GM21367 (cell line): ENCODE results near the gene TENM4.
A peak's percentile ranks its signal among the peaks of the same experiment; 100 is the strongest.

Experiments
- ATAC-seq: cut with Tn5 transposase; IDR thresholded peaks from one replicate; pipeline ENCODE4 v1.9.1; 2021; ENCODE audit not compliant: unreplicated experiment

The TENM4 gene

DNA sequence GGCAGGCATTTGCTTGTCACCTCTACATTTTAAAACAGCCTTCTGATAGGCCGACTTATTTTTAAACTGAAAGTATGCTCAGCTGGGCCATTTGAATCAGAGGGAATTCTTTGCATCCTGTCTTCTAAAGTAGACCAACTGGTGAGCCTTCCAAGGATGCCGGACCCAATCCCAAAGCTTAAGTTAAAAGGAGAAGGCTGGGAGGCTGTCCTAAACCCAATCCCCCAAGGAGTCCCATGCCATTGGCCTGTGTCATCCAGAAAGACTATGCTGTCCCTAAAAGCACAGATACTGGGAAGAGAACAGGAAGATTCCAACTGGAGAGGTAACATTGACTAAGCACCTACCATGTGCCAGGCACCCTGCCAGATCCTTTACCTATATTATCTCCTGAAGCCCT, 18.0 kb downstream of the TENM4 start:
- ATAC-seq = no peak

DNA sequence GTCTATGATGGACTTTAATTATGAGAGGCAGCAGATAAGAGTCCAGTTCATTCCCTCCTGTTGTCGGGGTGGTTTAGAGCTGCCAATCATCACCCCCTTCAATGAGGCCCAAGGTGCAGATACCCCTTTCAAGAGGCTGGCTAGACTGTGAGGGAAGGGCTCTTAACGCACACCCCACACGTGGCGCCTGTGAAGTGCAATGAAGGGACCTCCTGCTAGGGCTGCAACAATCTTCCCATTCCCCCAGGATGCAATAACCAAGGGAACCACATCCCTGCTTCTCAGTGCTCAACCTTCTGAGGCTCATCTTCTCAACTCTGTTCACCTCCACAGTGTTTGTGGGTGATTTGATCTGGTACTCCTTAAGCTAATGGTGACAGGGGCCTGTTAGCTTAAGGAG, 19.0 kb downstream of the TENM4 start:
- no peak for ATAC-seq

DNA sequence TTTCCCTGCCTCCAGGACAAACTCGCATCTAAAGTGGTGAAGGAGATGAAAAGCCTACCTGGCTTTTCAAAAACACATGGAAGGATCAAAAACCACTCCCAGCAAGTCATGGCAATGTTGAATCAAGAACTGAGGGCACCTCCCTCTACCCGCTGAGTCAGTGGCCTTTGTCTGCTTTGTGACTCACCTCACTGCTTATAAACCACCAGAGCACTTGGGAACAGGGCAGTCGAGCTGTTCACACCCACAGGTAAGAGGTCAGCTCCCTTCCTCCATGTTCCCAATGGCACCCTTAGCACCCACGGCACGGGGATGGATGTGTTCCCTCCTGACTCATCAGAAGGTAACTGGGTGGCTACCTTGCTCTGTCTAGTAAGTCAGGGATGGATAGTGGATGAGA, 21.7 kb downstream of the TENM4 start:
- ATAC-seq = no peak

DNA sequence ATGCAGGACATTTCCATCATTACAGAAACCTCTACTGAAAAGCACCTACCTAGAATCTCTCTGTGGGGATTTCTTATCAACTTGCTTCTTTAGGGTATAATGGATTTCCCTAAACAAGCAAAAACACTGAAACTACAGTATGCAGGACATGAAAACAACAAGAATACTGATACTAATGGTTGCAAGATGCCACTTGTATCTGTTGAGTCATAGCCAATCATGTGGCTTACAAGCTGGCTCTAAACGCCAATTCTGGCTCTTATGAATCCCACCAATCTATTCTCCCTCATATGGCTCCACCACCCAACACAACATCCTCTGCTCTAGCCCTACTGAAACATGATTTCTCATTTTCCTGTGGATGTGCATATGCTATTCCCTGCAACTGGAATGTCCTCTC, 22.6 kb downstream of the TENM4 start:
- no peak for ATAC-seq

DNA sequence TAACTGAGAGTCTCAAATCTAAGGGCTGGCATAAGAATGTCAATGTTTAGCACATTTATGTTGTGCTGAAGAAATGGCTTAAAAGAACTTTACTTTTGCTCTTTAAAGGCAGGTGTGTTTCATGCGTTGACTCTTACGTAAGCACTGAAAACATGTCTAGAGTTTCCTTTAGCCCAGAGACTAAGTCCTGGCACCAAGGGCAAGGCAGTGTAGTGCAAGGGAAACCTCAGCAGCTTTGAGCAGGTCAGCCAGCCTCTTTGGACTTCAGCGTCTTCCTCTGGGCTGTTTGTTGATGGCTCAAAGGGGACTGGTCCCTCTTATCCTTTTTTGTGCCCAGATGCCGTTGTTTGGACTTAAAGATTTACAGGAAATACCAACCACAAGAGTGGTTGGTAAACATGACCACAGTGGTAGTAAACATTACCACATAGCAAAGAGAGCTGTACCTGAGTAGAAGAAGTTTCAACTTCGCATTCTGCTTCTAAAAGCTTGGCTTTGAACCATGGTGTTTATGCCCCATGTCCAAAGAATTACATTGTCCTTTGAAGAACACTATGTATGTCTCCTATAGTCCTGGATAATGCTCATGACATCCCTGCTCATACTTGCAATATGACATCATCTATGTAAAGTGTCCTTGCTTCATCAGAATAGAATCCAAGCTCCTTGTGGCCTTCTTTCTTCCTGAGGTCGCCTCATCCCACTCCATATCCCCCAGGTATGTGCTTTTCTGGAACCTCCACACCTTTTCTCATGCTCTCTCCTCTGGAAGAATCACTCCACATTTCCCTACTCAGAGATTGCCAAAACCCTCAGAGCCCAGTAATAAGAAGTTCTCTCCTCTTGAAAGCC, 23.5 kb downstream of the TENM4 start:
- no peak for ATAC-seq

DNA sequence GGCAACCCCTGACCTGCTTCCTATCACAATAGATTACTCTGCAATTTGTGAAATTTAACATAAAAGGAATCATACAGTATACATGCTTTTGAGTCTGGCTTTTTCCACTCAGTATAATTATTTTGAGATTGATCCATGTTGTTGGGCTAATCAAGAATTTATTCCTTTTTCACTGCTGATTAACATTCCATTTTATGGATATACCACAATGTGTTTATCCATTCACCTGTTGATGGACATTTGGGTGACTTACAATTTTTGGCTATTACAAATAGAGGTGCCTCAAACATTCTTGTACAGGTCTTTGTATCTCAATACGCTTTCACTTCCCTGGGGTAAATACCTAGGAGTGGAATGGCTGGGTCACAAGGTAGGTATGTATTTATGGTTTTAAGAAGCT, 24.9 kb downstream of the TENM4 start:
- no peak for ATAC-seq

DNA sequence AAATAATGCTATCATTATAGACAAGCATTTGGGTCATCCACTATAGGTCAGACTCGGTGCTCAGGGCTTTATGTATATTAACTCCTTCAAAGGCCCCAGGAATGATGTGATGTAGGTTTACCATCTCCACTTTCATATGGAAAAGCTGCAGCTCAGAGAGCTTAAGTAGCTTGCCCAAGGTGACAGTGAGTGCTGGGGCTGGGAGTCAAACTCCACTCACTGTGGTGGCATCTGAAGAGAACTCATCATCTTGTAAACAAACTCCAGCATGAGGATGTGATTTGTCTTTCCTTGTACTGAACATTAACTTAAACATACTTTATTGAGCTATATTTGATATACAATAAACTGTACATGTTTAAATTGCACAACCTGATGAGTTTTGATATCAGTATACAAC, 25.4 kb downstream of the TENM4 start:
- ATAC-seq = no peak

DNA sequence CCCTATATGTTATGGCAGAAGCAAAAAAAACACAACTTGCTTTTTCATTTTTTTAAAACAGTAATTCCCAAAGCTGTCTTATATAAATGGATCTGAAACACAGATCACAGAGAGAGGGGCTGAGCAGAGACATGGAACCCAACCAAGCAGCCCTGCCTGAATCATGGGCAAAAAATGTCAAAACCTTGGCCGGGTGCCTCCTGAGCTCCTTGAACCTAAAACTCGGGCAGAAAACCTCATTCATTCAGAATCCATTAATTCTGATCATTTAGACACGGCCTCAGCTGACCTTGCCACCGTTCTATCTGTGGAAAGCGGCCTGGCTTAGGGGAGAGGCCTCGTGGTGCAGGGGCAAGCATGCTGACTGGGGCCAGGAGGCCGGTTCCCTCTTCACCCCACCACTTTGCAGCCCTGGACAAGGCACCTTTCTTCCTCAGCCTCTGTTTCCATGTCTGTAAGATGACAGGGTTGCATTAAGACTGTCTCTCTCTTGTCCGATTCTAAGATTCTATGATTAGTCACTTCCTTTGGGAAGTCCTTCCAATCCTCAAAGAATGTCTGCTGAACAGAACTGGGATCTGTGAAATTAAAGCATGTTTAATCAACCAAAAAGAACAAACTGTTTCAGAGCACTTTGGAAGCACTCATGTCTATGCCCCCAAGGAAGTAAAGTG, 26.0 kb downstream of the TENM4 start:
- no peak for ATAC-seq

DNA sequence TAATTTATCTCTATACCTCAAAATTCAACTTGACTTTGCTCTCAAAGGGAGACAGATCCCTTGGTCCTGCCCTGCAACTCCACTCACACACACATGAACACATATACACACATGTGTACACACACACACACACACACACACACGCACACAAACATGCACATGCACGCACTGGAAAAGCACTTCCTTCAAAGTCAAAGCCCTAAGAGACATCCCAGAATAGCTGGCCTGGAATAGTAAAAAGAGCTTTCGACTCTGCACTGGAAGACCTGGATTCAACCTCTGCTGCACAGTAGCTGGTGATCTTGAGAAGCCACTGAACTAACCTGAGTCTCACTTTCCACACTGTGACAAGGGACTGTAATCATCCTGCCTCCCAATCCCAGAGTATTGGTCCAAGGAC, 26.8 kb downstream of the TENM4 start:
- no peak for ATAC-seq

DNA sequence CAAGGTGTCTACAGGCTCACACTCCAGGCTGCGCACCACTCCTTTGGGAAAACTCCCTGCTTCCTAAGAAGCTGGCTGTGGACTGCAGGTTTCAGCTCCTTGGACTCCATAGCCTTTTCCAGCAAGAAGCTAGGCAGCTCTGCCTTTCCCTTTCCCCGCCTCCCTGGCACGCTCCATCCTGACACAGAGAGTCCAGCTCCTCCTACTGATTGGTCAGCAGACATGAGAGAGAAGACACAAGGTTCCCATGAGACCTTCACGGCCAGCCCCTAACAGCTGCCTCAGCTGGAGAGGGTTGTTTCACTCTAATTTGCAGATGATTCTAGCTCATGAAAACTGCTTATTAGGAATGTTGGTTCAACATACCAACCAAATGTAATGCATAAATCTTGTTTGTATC, 27.6 kb downstream of the TENM4 start:
- no peak for ATAC-seq

DNA sequence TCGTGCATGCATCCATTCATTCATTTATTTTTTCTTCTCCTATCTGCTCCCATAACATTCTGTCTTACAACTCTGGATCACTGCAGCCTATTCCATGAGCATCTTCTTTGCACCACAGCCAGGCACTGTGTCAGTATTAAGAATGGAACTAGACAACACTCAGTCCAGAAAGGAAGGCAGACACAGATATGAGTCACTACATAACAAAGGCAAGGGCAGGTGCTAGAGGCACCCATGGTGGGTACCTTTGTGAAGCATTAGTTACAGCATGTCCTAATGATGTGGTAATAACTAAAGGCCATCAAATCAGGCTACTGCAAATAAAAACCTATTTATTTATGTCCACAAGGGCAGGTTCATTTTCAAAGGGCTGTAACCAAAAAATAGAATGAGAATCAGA, 28.1 kb downstream of the TENM4 start:
- ATAC-seq = no peak

DNA sequence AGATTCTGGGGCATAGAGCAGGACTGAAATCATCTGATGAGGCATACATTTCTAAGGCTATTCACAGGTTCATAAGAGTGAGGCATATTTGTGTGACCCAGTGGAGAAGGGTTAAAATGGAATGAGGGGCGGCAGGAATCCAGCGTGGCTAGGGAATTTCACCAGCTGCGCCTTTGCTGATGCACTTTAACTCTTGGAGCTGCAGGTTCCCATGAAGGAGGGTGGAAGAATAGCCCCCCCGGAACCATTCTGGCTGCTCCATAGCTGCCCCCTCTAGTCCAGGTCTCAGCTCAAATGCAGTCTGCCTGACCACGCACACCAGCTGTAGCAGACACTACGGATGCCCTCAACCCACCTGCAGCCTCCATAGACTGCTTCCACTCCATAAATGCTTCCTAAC, 31.5 kb downstream of the TENM4 start:
- ATAC-seq = no peak

DNA sequence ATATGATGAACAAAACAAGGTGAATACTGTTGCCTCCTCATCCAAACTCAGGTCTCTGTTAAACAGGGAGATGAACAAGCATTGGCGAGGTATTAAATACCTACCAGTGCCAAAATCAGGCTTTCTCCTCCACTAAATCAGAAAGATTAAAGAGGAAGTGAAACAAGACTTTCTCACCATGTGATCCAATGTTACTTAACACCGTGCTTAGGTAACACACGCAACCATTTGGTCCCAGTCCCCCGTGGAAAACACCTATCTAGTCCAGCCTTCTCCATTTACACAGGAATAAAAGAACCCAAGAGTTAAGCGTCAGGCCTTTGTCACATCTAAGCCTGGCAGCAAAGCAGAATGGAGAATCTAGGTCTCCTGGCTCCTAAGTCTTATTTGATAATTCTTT, 34.5 kb downstream of the TENM4 start:
- ATAC-seq = peak; percentile 90

DNA sequence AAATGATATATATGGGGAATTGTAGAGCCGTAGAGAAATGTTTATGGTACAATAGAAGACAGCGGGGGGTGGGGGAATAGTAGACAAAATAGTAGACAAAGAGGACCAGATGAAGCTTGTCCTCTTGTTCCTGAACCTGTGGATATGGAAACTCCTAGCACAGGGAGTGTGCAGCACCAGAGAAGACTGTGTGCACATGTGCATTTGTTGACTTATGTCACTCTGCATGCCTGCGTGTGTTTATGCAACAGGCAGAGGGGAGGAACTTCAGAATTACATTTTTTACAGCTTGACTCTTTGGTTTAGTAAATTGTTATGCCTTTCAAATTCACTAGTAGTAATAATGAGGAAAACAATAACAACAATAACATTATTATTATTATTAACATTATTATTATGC, 36.0 kb downstream of the TENM4 start:
- no peak for ATAC-seq

DNA sequence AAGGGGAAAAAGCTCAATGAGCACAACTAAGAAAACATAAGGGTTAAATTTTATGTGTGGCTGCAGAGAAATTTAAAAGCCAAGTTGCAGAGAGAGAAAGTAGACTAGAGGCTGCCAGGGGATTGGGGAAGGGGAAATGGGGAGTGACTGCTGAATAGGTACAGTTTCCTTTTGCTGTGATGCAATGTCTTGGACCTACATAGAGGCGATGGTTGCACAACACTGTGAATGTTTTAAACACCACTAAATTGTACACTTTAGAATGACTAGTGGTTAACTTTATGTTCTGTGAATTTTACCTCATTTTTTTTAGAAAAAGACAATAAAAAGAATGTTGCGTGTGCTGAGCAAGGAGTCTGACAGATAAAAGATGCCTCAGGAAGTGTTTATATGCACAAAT, 36.5 kb downstream of the TENM4 start:
- ATAC-seq = no peak

DNA sequence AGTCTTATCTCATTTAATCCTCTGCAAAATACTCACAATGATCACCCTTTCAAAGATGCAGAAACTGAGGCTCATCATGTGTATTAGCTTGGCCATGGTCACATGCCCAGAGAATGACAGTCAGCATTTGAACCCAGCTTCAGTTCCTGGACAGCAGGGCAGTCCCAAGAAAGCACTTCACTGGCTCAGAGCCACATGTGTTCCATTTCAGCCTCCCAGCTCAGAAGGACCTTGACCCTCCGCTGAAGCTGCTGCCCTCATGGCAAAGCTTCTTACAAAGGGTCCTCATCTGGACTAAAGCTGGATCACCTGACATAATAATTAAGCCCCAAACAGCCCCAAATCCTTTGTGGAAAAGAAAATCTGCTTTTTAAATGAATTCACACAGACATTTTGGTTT, 37.0 kb downstream of the TENM4 start:
- no peak for ATAC-seq

DNA sequence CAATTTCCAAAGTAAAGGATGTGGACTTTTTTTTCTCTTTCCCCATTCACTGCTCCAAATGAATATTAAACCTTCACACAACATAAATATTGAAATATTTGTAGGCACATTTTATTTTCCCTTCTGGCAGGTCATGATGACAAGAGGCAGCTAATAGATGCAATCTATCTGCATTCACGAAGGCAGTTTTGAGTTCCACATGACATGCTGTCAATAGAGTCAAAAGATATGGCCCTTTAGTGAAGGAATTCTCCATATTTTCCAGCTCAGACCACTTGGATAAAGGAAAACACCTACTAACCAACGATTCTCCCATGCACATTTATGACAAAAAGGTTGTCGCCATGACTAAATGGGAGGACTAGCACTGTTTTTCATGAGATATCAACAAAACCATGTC, 37.9 kb downstream of the TENM4 start:
- no peak for ATAC-seq

DNA sequence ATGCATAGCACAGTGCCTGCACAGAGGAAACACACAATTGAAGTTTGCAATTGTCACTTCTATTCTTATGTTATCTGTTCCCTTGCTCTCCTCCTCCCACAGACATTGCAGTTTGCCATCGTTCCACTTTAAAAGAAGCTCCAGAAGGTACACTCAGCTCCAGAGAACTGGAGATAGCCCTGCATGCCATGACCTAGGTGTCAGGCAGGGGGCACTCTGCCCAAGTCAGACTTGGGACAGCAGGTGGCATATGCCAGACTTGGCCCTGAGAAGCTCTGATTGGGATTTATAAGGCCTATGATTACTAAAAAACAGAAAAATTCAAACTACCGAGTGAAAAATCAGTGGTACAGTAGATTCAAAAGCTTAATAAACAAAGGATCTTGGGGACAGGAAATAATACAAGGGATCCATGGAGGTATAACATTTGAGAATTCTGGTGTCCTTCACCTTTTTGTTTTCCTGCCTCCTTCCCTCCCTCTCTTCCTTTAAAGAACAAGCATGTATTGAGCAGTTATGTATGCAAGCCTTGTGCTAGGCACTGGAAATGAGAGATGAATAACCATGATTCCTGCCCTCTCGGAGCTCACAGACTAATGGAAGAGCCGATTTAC, 40.0 kb downstream of the TENM4 start:
- ATAC-seq = peak; percentile 68

DNA sequence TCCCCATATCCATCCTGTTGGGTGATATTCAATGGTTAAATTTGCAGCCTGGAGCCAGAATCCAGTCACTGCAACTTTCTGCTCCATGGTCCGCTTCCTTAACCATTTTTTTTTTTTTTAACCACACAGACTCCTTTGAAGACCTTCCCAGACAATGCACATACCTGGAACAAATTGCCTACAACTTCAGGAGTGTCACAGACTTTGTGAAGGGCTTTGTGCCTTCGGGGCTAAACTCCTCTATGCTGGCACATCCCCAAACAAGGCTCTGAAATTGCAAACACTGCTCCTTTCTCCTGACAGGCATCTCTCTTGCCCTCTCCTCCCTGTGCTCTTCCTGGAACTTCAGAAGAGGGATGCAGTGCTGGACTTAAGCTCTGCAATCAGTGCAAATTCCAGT, 40.6 kb downstream of the TENM4 start:
- ATAC-seq = no peak

DNA sequence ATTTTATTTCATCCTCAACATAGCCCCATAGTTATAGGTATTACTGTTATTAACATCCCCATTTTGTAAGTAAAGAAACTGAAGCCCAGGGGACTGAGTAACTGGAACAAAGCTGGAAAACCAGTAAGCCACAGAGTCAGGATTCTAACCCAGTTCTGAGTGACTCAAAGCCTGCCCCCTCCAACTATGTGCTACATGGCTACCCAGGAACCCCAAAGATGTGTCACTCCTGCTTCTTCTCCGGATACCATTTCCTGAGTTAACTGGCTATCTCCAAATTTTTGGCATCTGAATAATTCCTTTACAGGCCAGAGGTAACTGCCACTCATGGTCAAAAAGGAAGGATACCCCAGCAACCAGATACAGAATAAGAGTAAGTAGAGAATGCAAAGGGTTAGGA, 43.6 kb downstream of the TENM4 start:
- no peak for ATAC-seq

DNA sequence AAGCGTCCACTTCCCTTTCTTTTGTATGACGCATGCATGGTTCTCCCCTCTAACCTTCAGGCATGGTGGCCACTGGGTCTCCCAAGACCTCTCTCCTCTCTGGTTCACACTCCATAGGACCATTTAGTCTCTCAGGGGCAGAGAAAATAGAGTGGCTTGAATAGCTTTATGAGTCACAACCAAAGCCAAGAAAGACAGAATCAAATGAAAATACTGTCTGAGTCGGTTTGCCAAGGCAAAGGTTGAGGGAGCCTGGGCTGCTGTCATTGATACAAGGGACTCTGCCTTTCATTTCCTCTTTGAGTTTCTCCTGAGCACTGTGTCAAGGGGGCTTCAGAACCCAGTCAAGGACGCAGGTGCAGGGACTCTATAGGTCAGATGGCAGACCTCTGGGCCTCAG, 44.2 kb downstream of the TENM4 start:
- ATAC-seq = no peak

DNA sequence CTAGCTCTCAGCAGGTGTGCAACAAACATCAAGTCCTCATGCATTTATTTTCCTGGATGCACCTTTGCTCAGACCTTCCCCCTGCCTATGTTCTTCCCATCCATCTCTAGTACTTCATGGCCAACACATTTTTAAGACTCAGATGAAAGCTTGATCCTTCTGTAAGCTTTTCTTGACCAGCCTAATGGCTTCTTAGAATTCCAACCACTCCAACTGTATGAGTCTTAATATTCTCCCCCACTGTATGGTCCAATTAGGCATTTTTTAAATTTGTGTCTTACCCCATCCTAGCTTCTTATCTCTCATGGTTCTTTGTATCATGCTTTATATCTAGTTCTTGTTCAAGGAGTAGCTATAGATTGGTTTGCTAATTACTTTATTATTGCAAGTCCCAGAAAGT, 44.8 kb downstream of the TENM4 start:
- no peak for ATAC-seq
